HEK293T (cell line): ENCODE data around the gene NDRG3.
"Not testable (repeated sequence)": the region's sequence is repeated elsewhere in the genome, so short reads cannot be mapped to it uniquely, and the experiment has no call there.

Source experiments
- CTCF ChIA-PET: fragments of 350-600 bp; formaldehyde crosslinking; extraction: SDS; loops from one replicate; lab custom pipeline; 2021; ENCODE audit warnings: antibody characterized with exemption, inconsistent platforms; lab: Yijun Ruan, JAX
- POLR2A ChIA-PET: fragments of 350-600 bp; formaldehyde crosslinking; extraction: SDS; loops from one replicate; lab custom pipeline; 2020; ENCODE audit warnings: antibody characterized with exemption, inconsistent platforms; lab: Yijun Ruan, JAX
- DNase-seq: peaks from one replicate; pipeline ENCODE4 v3.0.0; 2012; ENCODE audit warnings: mixed read lengths; ENCODE audit errors: extremely low spot score
- ARNT ChIP-seq: fragments of 450-650 bp; IDR thresholded peaks from 2 replicates; pipeline ENCODE4 v1.6.1; 2017; ENCODE audit warnings: mild to moderate bottlenecking
- BHLHE40 ChIP-seq: fragments of 450-650 bp; IDR thresholded peaks from 2 replicates; pipeline ENCODE4 v1.6.1; 2016; ENCODE audit warnings: mild to moderate bottlenecking, moderate library complexity, borderline replicate concordance
- CTBP1 ChIP-seq: fragments of 450-650 bp; IDR thresholded peaks from 2 replicates; pipeline ENCODE4 v1.6.1; 2016; ENCODE audit warnings: borderline replicate concordance
- ELF4 ChIP-seq: fragments of 450-650 bp; IDR thresholded peaks from 2 replicates; pipeline ENCODE4 v1.6.1; 2017; ENCODE audit warnings: antibody characterized with exemption
- FOXA1 ChIP-seq: fragments of 450-650 bp; IDR thresholded peaks from 2 replicates; pipeline ENCODE4 v1.6.1; 2016; ENCODE audit warnings: mild to moderate bottlenecking
- FOXK2 ChIP-seq: fragments of 450-650 bp; IDR thresholded peaks from 2 replicates; pipeline ENCODE4 v1.6.1; 2016; ENCODE audit warnings: mild to moderate bottlenecking
- FOXM1 ChIP-seq: fragments of 450-650 bp; IDR thresholded peaks from 2 replicates; pipeline ENCODE4 v1.6.1; 2017; ENCODE audit warnings: mild to moderate bottlenecking, borderline replicate concordance
- HDGF ChIP-seq: fragments of 450-650 bp; IDR thresholded peaks from 2 replicates; pipeline ENCODE4 v1.6.1; 2017; ENCODE audit warnings: antibody characterized with exemption, borderline replicate concordance
- L3MBTL2 ChIP-seq: fragments of 450-650 bp; conservative IDR thresholded peaks from 2 replicates; pipeline ENCODE4 v1.6.1; 2016; ENCODE audit warnings: mild to moderate bottlenecking
- LEF1 ChIP-seq: fragments of 450-650 bp; IDR thresholded peaks from 2 replicates; pipeline ENCODE4 v1.6.1; 2017; ENCODE audit warnings: mild to moderate bottlenecking, borderline replicate concordance
- NFRKB ChIP-seq: fragments of 450-650 bp; IDR thresholded peaks from 2 replicates; pipeline ENCODE4 v1.6.1; 2016; ENCODE audit warnings: mild to moderate bottlenecking, moderate library complexity
- PKNOX1 ChIP-seq: fragments of 450-650 bp; IDR thresholded peaks from 2 replicates; pipeline ENCODE4 v1.6.1; 2016
- SP1 ChIP-seq: fragments of 450-650 bp; IDR thresholded peaks from 2 replicates; pipeline ENCODE4 v1.6.1; 2017
- SUZ12 ChIP-seq: fragments of 450-650 bp; IDR thresholded peaks from 2 replicates; pipeline ENCODE4 v1.6.1; 2016; ENCODE audit warnings: mild to moderate bottlenecking
- TARDBP ChIP-seq: fragments of 450-650 bp; IDR thresholded peaks from 2 replicates; pipeline ENCODE4 v1.6.1; 2016
- ZNF384 ChIP-seq: fragments of 450-650 bp; IDR thresholded peaks from 2 replicates; pipeline ENCODE4 v1.6.1; 2016

The NDRG3 gene

GRCh38 chr20:36644032-36644705, 101.7 kb downstream of the NDRG3 start:
- ChIA-PET POLR2A (no interaction called here), CTCF (no interaction called here)
- TF ChIP-seq L3MBTL2 (no peak), SP1 (no peak), ARNT (no peak), FOXA1 (no peak), TARDBP (no peak), PKNOX1 (no peak)
- DNase-seq: no peak

- TF ChIP-seq SP1: no peak
- no peak for TF ChIP-seq FOXM1
- TF ChIP-seq ELF4: no peak
- TF ChIP-seq BHLHE40: no peak
- TF ChIP-seq ARNT: no peak
- no peak for TF ChIP-seq FOXA1
- no peak for TF ChIP-seq PKNOX1
- no peak for TF ChIP-seq FOXK2
- no peak for TF ChIP-seq HDGF
- no peak for TF ChIP-seq SUZ12
- TF ChIP-seq L3MBTL2: no peak
- no peak for TF ChIP-seq TARDBP
- no peak for TF ChIP-seq CTBP1
- TF ChIP-seq ZNF384: no peak
- no peak for TF ChIP-seq LEF1
- TF ChIP-seq NFRKB: no peak
- DNase-seq: no peak
- ChIA-PET CTCF (no interaction called here), POLR2A (no interaction called here)
Measured at GRCh38 chr20:36642136-36642535, 103.8 kb downstream of the NDRG3 start.

- ChIA-PET CTCF (no interaction called here), POLR2A (no interaction called here)
- no peak for DNase-seq
- TF ChIP-seq SUZ12 (no peak), PKNOX1 (no peak), CTBP1 (no peak), LEF1 (no peak), BHLHE40 (no peak), FOXK2 (no peak), SP1 (no peak), HDGF (no peak), L3MBTL2 (no peak), TARDBP (no peak), FOXA1 (no peak), FOXM1 (no peak), ELF4 (no peak), ZNF384 (no peak), NFRKB (no peak), ARNT (no peak)
Measured at GRCh38 chr20:36641506-36641843, 104.4 kb downstream of the NDRG3 start.

DNA sequence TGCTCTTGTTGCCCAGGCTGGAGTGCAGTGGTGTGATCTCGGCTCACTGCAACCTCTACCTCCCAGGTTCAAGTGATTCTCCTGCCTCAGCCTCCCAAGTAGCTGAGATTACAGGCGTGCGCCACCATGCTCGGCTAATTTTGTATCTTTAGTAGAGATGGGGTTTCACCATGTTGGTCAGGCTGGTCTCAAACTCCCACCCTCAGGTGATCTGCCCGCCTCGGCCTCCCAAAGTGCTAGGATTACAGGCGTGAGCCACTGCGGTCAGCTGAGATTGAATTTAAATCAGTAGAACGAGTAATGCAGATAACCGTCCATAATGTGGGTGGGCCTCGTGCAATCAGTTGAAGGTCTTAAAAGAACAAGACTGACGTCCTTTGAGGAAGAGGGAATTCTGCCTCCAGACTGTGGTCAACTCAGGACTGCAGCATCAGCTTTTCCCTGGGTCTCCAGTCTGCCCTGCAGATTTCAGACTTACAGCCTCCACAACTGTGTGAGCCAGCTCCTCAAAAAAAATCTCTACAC, 107.0 kb downstream of the NDRG3 start:
- DNase-seq, CTCF ChIA-PET, POLR2A ChIA-PET: not testable (repeated sequence)

- POLR2A ChIA-PET: interaction anchor here (1.0 kb wide), 1 partner anchor 201 kb away, joined by 3 read pairs; no protein-coding TSS in a partner anchor
- CTCF ChIA-PET: no interaction called here
- DNase-seq: no peak
- TF ChIP-seq TARDBP (no peak), FOXM1 (no peak), ELF4 (no peak)
Measured at GRCh38 chr20:36634342-36634741, 111.5 kb downstream of the NDRG3 start.

- TF ChIP-seq BHLHE40 (no peak), ARNT (no peak), FOXA1 (no peak), CTBP1 (no peak), ZNF384 (no peak), NFRKB (no peak), L3MBTL2 (no peak), SUZ12 (no peak), FOXM1 (no peak), LEF1 (no peak), PKNOX1 (no peak), SP1 (no peak), ELF4 (no peak), FOXK2 (no peak), TARDBP (no peak), HDGF (no peak)
- CTCF ChIA-PET: no interaction called here
- no peak for DNase-seq
- POLR2A ChIA-PET: no interaction called here
Measured at GRCh38 chr20:36633285-36633772, 112.6 kb downstream of the NDRG3 start.
